IMR-90 (cell line): Measurements from ENCODE around the gene CCNK. TPM values are rescaled to one million over a fixed set of nuclear protein-coding genes. Genes with fewer than 3 reads are reported as not detected.

ENCODE experiments used
- ATAC-seq: fragments of 200-7000 bp; cut with Tn5 transposase; 2 replicates; pipeline ENCODE4 v1.9.1; 2020; ENCODE audit warnings: low read depth, mild to moderate bottlenecking, moderate library complexity
- BruUV-seq: library from RNA; stranded (reverse); fragments of 400-500 nt; replicated peaks from 2 replicates; lab custom pipeline; 2021; lab: Mats Ljungman, UMichigan
- CTCF ChIA-PET: fragments of 300-600 bp; formaldehyde crosslinking; extraction: SDS; loops from one replicate; lab custom pipeline; 2021; ENCODE audit warnings: antibody characterized with exemption; lab: Yijun Ruan, JAX
- POLR2A ChIA-PET: fragments of 300-600 bp; sonication (Branson Sonifier 250); formaldehyde crosslinking; loops from one replicate; lab custom pipeline; 2022; ENCODE audit warnings: antibody characterized with exemption; ENCODE audit not compliant: unreplicated experiment; lab: Charles Lee
- DNase-seq: peaks from one replicate; pipeline ENCODE4 v3.0.0; 2013
- H2AFZ ChIP-seq: replicated peaks from 2 replicates; pipeline ENCODE3; 2013; ENCODE audit warnings: low read length, mild to moderate bottlenecking; ENCODE audit not compliant: poor library complexity
- H2AK5ac ChIP-seq: 2 replicates; pipeline ENCODE4 v1.6.1; 2013; ENCODE audit warnings: low read depth, low read length, inconsistent platforms
- H2AK9ac ChIP-seq: replicated peaks from 2 replicates; pipeline ENCODE3; 2013; ENCODE audit warnings: mild to moderate bottlenecking, low read depth, low read length, moderate library complexity; ENCODE audit not compliant: poor library complexity
- H2BK120ac ChIP-seq: 2 replicates; pipeline ENCODE4 v1.6.1; 2013; ENCODE audit warnings: low read depth, low read length, inconsistent platforms
- H2BK15ac ChIP-seq: 3 replicates; pipeline ENCODE4 v1.6.1; 2013; ENCODE audit warnings: low read depth, low read length, inconsistent platforms
- H2BK20ac ChIP-seq: 2 replicates; pipeline ENCODE4 v1.6.1; 2013; ENCODE audit warnings: low read depth, mild to moderate bottlenecking, inconsistent platforms, low read length, moderate library complexity
- H2BK5ac ChIP-seq: 2 replicates; pipeline ENCODE4 v1.6.1; 2013; ENCODE audit warnings: mild to moderate bottlenecking, low read depth, low read length, inconsistent platforms; ENCODE audit not compliant: poor library complexity, severe bottlenecking
- H3K14ac ChIP-seq: replicated peaks from 2 replicates; pipeline ENCODE4 v1.6.1; 2013; ENCODE audit warnings: low read depth, low read length, inconsistent platforms
- H3K18ac ChIP-seq: 2 replicates; pipeline ENCODE4 v1.6.1; 2013; ENCODE audit warnings: low read depth, low read length, control low read depth
- H3K23ac ChIP-seq: 2 replicates; pipeline ENCODE4 v1.6.1; 2013; ENCODE audit warnings: low read depth, low read length, inconsistent platforms
- H3K27ac ChIP-seq: 2 replicates; pipeline ENCODE4 v1.5.1; 2013; ENCODE audit warnings: mild to moderate bottlenecking, control low read depth, low read length; ENCODE audit not compliant: insufficient read depth
- H3K27me3 ChIP-seq: 2 replicates; pipeline ENCODE4 v1.6.1; 2013; ENCODE audit warnings: low read length; ENCODE audit not compliant: control insufficient read depth, insufficient read depth
- H3K36me3 ChIP-seq: 2 replicates; pipeline ENCODE4 v1.6.1; 2013; ENCODE audit warnings: low read length, mixed read lengths; ENCODE audit not compliant: control insufficient read depth, insufficient read depth
- H3K4ac ChIP-seq: 2 replicates; pipeline ENCODE4 v1.6.1; 2013; ENCODE audit warnings: low read depth, low read length, inconsistent platforms
- H3K4me1 ChIP-seq: 2 replicates; pipeline ENCODE4 v1.6.1; 2013; ENCODE audit warnings: low read length, mixed read lengths; ENCODE audit not compliant: control insufficient read depth, insufficient read depth
- H3K4me2 ChIP-seq: 2 replicates; pipeline ENCODE4 v1.6.1; 2013; ENCODE audit warnings: low read depth, mild to moderate bottlenecking, control low read depth, low read length, moderate library complexity
- H3K4me3 ChIP-seq: 2 replicates; pipeline ENCODE4 v1.5.1; 2013; ENCODE audit warnings: low read depth, mild to moderate bottlenecking, control low read depth, low read length, moderate library complexity; ENCODE audit not compliant: insufficient read depth
- H3K56ac ChIP-seq: 2 replicates; pipeline ENCODE4 v1.6.1; 2013; ENCODE audit warnings: low read length, inconsistent platforms; ENCODE audit not compliant: insufficient read depth; ENCODE audit errors: extremely low read depth
- H3K79me1 ChIP-seq, 2 experiments: 2 replicates each; pipeline ENCODE4 v1.6.1; 2013; ENCODE audit warnings: low read length in 2 of 2, inconsistent platforms in 1 of 2, low read depth in 1 of 2
- H3K9ac ChIP-seq: 2 replicates; pipeline ENCODE4 v1.6.1; 2013; ENCODE audit warnings: low read depth, low read length, control low read depth
- H3K9me1 ChIP-seq: 2 replicates; pipeline ENCODE4 v1.6.1; 2013; ENCODE audit warnings: low read length, inconsistent platforms; ENCODE audit not compliant: insufficient read depth
- H3K9me3 ChIP-seq: 2 replicates; pipeline ENCODE4 v1.6.1; 2013; ENCODE audit warnings: low read length; ENCODE audit not compliant: control insufficient read depth, insufficient read depth
- H4K20me1 ChIP-seq: 2 replicates; pipeline ENCODE4 v1.6.1; 2013; ENCODE audit warnings: low read length, inconsistent platforms; ENCODE audit not compliant: insufficient read depth
- H4K5ac ChIP-seq: 2 replicates; pipeline ENCODE4 v1.6.1; 2013; ENCODE audit warnings: mild to moderate bottlenecking, low read depth, low read length, control low read depth
- H4K8ac ChIP-seq, 2 experiments: 2 replicates each; pipeline ENCODE4 v1.6.1; 2013; ENCODE audit warnings: low read depth in 2 of 2, low read length in 2 of 2, control low read depth in 1 of 2, inconsistent platforms in 1 of 2
- H4K91ac ChIP-seq: 2 replicates; pipeline ENCODE4 v1.6.1; 2013; ENCODE audit warnings: low read depth, low read length, inconsistent platforms; ENCODE audit not compliant: insufficient read depth
- BHLHE40 ChIP-seq: fragments of 150-350 bp; IDR thresholded peaks from 2 replicates; pipeline ENCODE4 v1.6.1; 2016; ENCODE audit warnings: mild to moderate bottlenecking, low read depth, low read length
- CHD1 ChIP-seq: IDR thresholded peaks from 2 replicates; pipeline ENCODE4 v1.6.1; 2012; ENCODE audit warnings: low read depth, low read length, improper control_type of control experiment
- MAFK ChIP-seq: IDR thresholded peaks from 2 replicates; pipeline ENCODE4 v1.6.1; 2012; ENCODE audit warnings: low read depth, low read length, improper control_type of control experiment
- MAZ ChIP-seq: IDR thresholded peaks from 2 replicates; pipeline ENCODE4 v1.6.1; 2012; ENCODE audit warnings: low read depth, mild to moderate bottlenecking, low read length, improper control_type of control experiment, moderate library complexity, borderline replicate concordance
- MXI1 ChIP-seq: IDR thresholded peaks from 2 replicates; pipeline ENCODE4 v1.6.1; 2012; ENCODE audit warnings: low read depth, mild to moderate bottlenecking, low read length, moderate library complexity, borderline replicate concordance
- NFE2L2 ChIP-seq: fragments of 150-350 bp; IDR thresholded peaks from 2 replicates; pipeline ENCODE4 v1.6.1; 2016; ENCODE audit warnings: low read depth, mild to moderate bottlenecking, low read length
- POLR2A ChIP-seq: IDR thresholded peaks from 2 replicates; pipeline ENCODE4 v1.6.1; 2012; ENCODE audit warnings: mild to moderate bottlenecking, low read depth, low read length
- RAD21 ChIP-seq: IDR thresholded peaks from 2 replicates; pipeline ENCODE4 v1.6.1; 2012; ENCODE audit warnings: low read length, improper control_type of control experiment
- RCOR1 ChIP-seq: IDR thresholded peaks from 2 replicates; pipeline ENCODE4 v1.6.1; 2012; ENCODE audit warnings: mild to moderate bottlenecking, low read length, improper control_type of control experiment; ENCODE audit not compliant: insufficient replicate concordance
- RFX5 ChIP-seq: IDR thresholded peaks from 2 replicates; pipeline ENCODE4 v1.8.0; 2012; ENCODE audit warnings: low read depth, mild to moderate bottlenecking, low read length, moderate library complexity
- SMC3 ChIP-seq: fragments of 150-350 bp; IDR thresholded peaks from 2 replicates; pipeline ENCODE4 v1.6.1; 2016; ENCODE audit warnings: low read depth, mild to moderate bottlenecking, antibody characterized with exemption, low read length, moderate library complexity
- WGBS, 2 experiments: methylation state at CpG; one replicate each; pipeline versions ENCODE4 v1.1.5 to v1.1.7; 2013; ENCODE audit warnings: missing lambda C conversion rate in 2 of 2; ENCODE audit not compliant: insufficient read length in 1 of 2; ENCODE audit errors: extremely low coverage in 2 of 2; 5-methylcytosine and 5-hydroxymethylcytosine counted together
- dilution Hi-C: fragments of 300-500 bp; cut with HindIII; formaldehyde crosslinking; loops from one replicate; pipeline ENCODE4 v1.14.3; 2018; ENCODE audit warnings: low sequenced_read_pairs; ENCODE audit not compliant: unreplicated experiment
- in situ Hi-C: fragments of 300-500 bp; cut with MboI; formaldehyde crosslinking; loops from 3 replicates; pipeline ENCODE4 v1.14.3; 2019; ENCODE audit warnings: low sequenced_read_pairs, inconsistent platforms, mixed read lengths
- intact Hi-C: fragments of 100-400 bp; cut with micrococcal nuclease; formaldehyde crosslinking; loops from 2 replicates; pipeline ENCODE4 v1.10.0; 2022
- polyA plus RNA-seq, 3 experiments: library from polyadenylated mRNA; depleted of rRNA; stranded (reverse); fragments of >200 nt; gene quantifications; 2 replicates each; pipeline ENCODE4 v1.2.3, GENCODE V29; 2012; ENCODE audit warnings: low replicate concordance in 1 of 3
- total RNA-seq: library from RNA; depleted of rRNA; stranded (reverse); fragments of >200 nt; gene quantifications from 2 replicates; pipeline ENCODE4 v1.2.3, GENCODE V29; 2012
- TF ChIP-seq, protein P1 (sequence below): conservative IDR thresholded peaks from 2 replicates; pipeline ENCODE4 v1.5.1; 2012; ENCODE audit warnings: mild to moderate bottlenecking, low read depth, low read length, improper control_type of control experiment
- TF ChIP-seq, protein P2 (sequence below): fragments of 150-350 bp; IDR thresholded peaks from 2 replicates; pipeline ENCODE4 v1.6.1; 2016; ENCODE audit warnings: low read depth, mild to moderate bottlenecking, low read length, moderate library complexity, borderline replicate concordance
- TF ChIP-seq, protein P3 (sequence below): fragments of 150-350 bp; IDR thresholded peaks from 2 replicates; pipeline ENCODE4 v1.6.1; 2017; ENCODE audit warnings: mild to moderate bottlenecking, antibody characterized with exemption, low read length, low read depth

CCNK gene
- total and polyA plus RNA-seq, 2 of the 4 experiments (the other 2 are of a cell fraction), result 18.8 to 38.3 TPM

DNA sequence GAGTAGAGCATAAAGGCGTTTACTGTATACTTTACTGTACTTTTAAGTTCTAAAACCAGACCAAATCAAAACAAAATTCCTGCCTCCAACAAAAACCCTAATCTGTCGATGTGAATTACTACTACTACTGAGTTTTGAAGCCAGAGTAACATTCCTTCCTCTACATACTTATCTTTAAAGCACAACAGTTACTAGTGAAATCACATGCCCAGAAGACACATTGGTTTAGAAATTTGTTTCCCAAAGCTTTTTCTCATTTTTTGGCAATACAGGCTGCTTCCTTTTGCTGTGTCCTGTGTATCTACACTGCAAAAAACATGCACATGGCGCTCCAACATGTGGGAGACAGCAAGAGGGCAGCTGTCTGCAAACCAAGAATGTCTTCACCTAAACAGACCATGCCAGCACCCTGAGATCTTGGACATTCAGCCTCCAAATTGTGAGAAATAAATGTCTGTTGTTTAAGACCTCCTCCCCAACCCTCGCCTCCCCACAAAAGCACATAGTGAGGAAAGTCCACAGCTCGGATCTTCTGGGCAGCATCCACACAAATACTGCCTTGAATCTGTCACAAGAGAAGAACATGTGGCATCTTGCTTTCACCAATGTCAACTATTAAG is 21.6 kb upstream of the CCNK start:
- Histone ChIP-seq H3K4me1 (peaks cover 3% of the 10 kb centered on the region; the same call in 1 of the 2 replicates), H3K4me3 (no peak overlapping the region), H2AK5ac (no peak overlapping the region), H3K14ac (no peak overlapping the region), H4K20me1 (peaks cover 3% of the 10 kb centered on the region; the same call in 1 of the 2 replicates), H3K4me2 (no peak overlapping the region), H2BK120ac (no peak overlapping the region), H3K36me3 (peaks cover 26% of the 10 kb centered on the region), H3K56ac (no peak overlapping the region), H2BK15ac (no peak overlapping the region), H2BK20ac (no peak overlapping the region), H3K27me3 (no peaks in the 10 kb centered on the region), H3K18ac (no peak overlapping the region), H2BK5ac (no peak overlapping the region), H4K91ac (no peak overlapping the region), H3K23ac (no peak overlapping the region), H3K9ac (no peak overlapping the region), H3K79me1 (peaks cover 9 to 25% of the 10 kb centered on the region in 2 experiments), H3K4ac (no peak overlapping the region), H4K5ac (no peak overlapping the region), H3K27ac (no peak overlapping the region), H3K9me3 (no peaks in the 10 kb centered on the region), H4K8ac (no peak overlapping the region), H2AK9ac (no peak overlapping the region), H2AFZ (no peak overlapping the region), H3K9me1 (0 out of 2 replicates have a peak, but pooled peaks cover 3% of the 10 kb centered on the region)
- in situ Hi-C loops (no loop called here), intact Hi-C loops (no loop called here), dilution Hi-C loops (no loop called here)
- POLR2A ChIA-PET, result no interaction called here
- 90% methylated on average over 1 of the region's 5 CpGs; no CpG with 5 or more reads in 1 of the 2 experiments for WGBS, 2 experiments
- no peak; the same call in 1 of the 2 replicates for ATAC-seq
- DNase-seq, result no peak
- no TSS peak for BruUV-seq
- CTCF ChIA-PET, result no interaction called here
- TF ChIP-seq NFE2L2, result no peak
- no peak for TF ChIP-seq RAD21
- TF ChIP-seq RFX5, result no peak
- no peak for TF ChIP-seq SMC3
- TF ChIP-seq POLR2A, result no peak
- no peak for TF ChIP-seq MAFK
- TF ChIP-seq BHLHE40, result no peak
- TF ChIP-seq CHD1, result no peak
- TF ChIP-seq, protein P1, sequence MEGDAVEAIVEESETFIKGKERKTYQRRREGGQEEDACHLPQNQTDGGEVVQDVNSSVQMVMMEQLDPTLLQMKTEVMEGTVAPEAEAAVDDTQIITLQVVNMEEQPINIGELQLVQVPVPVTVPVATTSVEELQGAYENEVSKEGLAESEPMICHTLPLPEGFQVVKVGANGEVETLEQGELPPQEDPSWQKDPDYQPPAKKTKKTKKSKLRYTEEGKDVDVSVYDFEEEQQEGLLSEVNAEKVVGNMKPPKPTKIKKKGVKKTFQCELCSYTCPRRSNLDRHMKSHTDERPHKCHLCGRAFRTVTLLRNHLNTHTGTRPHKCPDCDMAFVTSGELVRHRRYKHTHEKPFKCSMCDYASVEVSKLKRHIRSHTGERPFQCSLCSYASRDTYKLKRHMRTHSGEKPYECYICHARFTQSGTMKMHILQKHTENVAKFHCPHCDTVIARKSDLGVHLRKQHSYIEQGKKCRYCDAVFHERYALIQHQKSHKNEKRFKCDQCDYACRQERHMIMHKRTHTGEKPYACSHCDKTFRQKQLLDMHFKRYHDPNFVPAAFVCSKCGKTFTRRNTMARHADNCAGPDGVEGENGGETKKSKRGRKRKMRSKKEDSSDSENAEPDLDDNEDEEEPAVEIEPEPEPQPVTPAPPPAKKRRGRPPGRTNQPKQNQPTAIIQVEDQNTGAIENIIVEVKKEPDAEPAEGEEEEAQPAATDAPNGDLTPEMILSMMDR, result no peak
- TF ChIP-seq MAZ, result no peak
- TF ChIP-seq RCOR1, result no peak
- TF ChIP-seq, protein P2, sequence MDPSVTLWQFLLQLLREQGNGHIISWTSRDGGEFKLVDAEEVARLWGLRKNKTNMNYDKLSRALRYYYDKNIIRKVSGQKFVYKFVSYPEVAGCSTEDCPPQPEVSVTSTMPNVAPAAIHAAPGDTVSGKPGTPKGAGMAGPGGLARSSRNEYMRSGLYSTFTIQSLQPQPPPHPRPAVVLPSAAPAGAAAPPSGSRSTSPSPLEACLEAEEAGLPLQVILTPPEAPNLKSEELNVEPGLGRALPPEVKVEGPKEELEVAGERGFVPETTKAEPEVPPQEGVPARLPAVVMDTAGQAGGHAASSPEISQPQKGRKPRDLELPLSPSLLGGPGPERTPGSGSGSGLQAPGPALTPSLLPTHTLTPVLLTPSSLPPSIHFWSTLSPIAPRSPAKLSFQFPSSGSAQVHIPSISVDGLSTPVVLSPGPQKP, result no peak
- TF ChIP-seq, protein P3, sequence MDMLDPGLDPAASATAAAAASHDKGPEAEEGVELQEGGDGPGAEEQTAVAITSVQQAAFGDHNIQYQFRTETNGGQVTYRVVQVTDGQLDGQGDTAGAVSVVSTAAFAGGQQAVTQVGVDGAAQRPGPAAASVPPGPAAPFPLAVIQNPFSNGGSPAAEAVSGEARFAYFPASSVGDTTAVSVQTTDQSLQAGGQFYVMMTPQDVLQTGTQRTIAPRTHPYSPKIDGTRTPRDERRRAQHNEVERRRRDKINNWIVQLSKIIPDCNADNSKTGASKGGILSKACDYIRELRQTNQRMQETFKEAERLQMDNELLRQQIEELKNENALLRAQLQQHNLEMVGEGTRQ, result no peak
- TF ChIP-seq MXI1, result no peak
